ENCODE data around the gene SEMA3E.

- TF ChIP-seq CTCF (IDR thresholded peaks at IDR 0.05) (no peak), POLR2AphosphoS5 (IDR thresholded peaks at IDR 0.05) (no peak), EP300 (IDR thresholded peaks at IDR 0.05) (no peak)
Measured at GRCh38 chr7:83684928-83685327, 36.0 kb upstream of the SEMA3E start.
